ENCODE measurements around the gene PPP2R5D. TPM values are rescaled to one million over a fixed set of nuclear protein-coding genes. Genes with fewer than 3 reads are reported as not detected.

Gene PPP2R5D
- total and polyA plus RNA-seq, 2 of the 4 experiments (the other 2 are of a cell fraction), result 55.6 to 68.8 TPM

DNA sequence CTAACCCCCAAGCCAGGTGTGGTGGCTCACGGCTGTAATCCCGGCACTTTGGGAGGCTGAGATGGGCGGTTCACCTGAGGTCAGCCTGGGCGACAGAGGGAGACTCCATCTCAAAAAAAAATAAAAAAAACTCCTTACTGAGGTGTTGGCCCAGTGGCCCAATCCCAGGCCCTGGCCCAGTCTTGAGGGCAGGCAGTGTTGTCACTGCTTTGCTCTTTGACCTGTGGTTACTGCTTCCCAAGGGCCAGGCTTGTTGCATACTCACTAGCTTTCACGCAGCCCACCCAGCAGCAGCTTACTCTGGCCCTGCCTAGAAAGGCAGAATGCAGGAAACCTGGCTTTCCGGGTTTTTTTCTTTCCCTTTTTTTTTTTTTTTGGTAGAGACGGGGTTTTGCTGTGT lies 41.9 kb upstream of the PPP2R5D start:
- H3K56ac ChIP-seq (ENCODE audit: extremely low read depth, insufficient read depth, low read length), result no peak overlapping the region
- no peak overlapping the region for H2BK20ac ChIP-seq (ENCODE audit: low read depth, low read length)
- no peak overlapping the region for H3K4me2 ChIP-seq (ENCODE audit: low read depth, low read length)
- no peaks in the 10 kb centered on the region; the same call in 1 of the 2 replicates for H3K9me1 ChIP-seq (ENCODE audit: insufficient read depth, low read length)
- no CpG with 5 or more reads among the region's 7 CpGs for WGBS, 2 experiments (ENCODE audit: extremely low coverage in 2 of 2, insufficient read length in 1 of 2)
- H2AFZ ChIP-seq (replicated peaks; ENCODE audit: low read length, poor library complexity), result no peak overlapping the region
- no peaks in the 10 kb centered on the region for H3K9me3 ChIP-seq (ENCODE audit: control insufficient read depth, insufficient read depth, low read length)
- H3K27ac ChIP-seq (ENCODE audit: insufficient read depth, low read length), result no peak overlapping the region
- H3K4me1 ChIP-seq (ENCODE audit: control insufficient read depth, insufficient read depth, low read length), result no peaks in the 10 kb centered on the region
- no peak overlapping the region for H2BK15ac ChIP-seq (ENCODE audit: low read depth, low read length)
- ATAC-seq (ENCODE audit: low read depth), result no peak
- no peak overlapping the region for H2AK9ac ChIP-seq (replicated peaks; ENCODE audit: low read depth, low read length, poor library complexity)
- no peak for TF ChIP-seq SMC3 (IDR thresholded peaks at IDR 0.05; ENCODE audit: low read depth, low read length)
- TF ChIP-seq MAFK (IDR thresholded peaks at IDR 0.05; ENCODE audit: low read depth, low read length), result no peak
- no peak for TF ChIP-seq MXI1 (IDR thresholded peaks at IDR 0.05; ENCODE audit: borderline replicate concordance, low read depth, low read length)
- H2AK5ac ChIP-seq (ENCODE audit: low read depth, low read length), result no peak overlapping the region
- intact Hi-C loops (cut with micrococcal nuclease), result no loop called here
- dilution Hi-C loops (cut with HindIII; ENCODE audit: low sequenced_read_pairs, unreplicated experiment), result no loop called here
- H3K36me3 ChIP-seq (ENCODE audit: control insufficient read depth, insufficient read depth, low read length), result peaks cover 27% of the 10 kb centered on the region
- H3K27me3 ChIP-seq (ENCODE audit: control insufficient read depth, insufficient read depth, low read length), result no peaks in the 10 kb centered on the region
- H2BK120ac ChIP-seq (ENCODE audit: low read depth, low read length), result no peak overlapping the region
- H3K23ac ChIP-seq (ENCODE audit: low read depth, low read length), result no peak overlapping the region
- no peak overlapping the region for H2BK5ac ChIP-seq (ENCODE audit: low read depth, low read length, poor library complexity, severe bottlenecking)
- ChIA-PET POLR2A (ENCODE audit: unreplicated experiment) (no interaction called here), CTCF (no interaction called here)
- peaks cover 6 to 7% of the 10 kb centered on the region in 2 experiments; a peak in 3 of 4 replicates for H3K79me1 ChIP-seq (ENCODE audit: low read depth in 1 of 2, low read length in 2 of 2)
- H3K9ac ChIP-seq (ENCODE audit: low read depth, low read length), result no peak overlapping the region
- H3K14ac ChIP-seq (replicated peaks; ENCODE audit: low read depth, low read length), result no peak overlapping the region
- H4K91ac ChIP-seq (ENCODE audit: insufficient read depth, low read depth, low read length), result no peak overlapping the region
- no peak overlapping the region for H3K4ac ChIP-seq (ENCODE audit: low read depth, low read length)
- no TSS peak for BruUV-seq (replicated peaks)
- no peak for DNase-seq
- in situ Hi-C loops (cut with MboI; ENCODE audit: low sequenced_read_pairs), result no loop called here
- no peak overlapping the region for H4K5ac ChIP-seq (ENCODE audit: low read depth, low read length)
- no peak overlapping the region for H3K18ac ChIP-seq (ENCODE audit: low read depth, low read length)
- H4K8ac ChIP-seq (ENCODE audit: low read depth in 2 of 2, low read length in 2 of 2), result no peak overlapping the region
- H3K4me3 ChIP-seq (ENCODE audit: insufficient read depth, low read depth, low read length), result no peak overlapping the region
- H4K20me1 ChIP-seq (ENCODE audit: insufficient read depth, low read length), result no peaks in the 10 kb centered on the region; the same call in 1 of the 2 replicates

Data from IMR-90 (cell line).